Spleen (tissue), 11 donors: ENCODE data around the gene TMEM259. TPM values are rescaled to one million over a fixed set of nuclear protein-coding genes. Genes with fewer than 3 reads are reported as not detected.

Source experiments
- DNase-seq: peaks from one replicate; pipeline ENCODE4 v3.0.0-alpha.2; 2020
- H3K27ac ChIP-seq, 8 donors: fragments of 200-600 bp; sonication (generic) in 7 of 8; 1 replicate in 4 of 8; 2 replicates in 4 of 8; pipeline versions ENCODE4 v1.5.0 to v1.8.0; 2016 to 2021; ENCODE audit warnings: inconsistent platforms in 4 of 8, mild to moderate bottlenecking in 4 of 8, moderate library complexity in 1 of 8
- H3K27me3 ChIP-seq, 7 donors: fragments of 200-600 bp; sonication (generic) in 6 of 7; replicated peaks in 1 of 7; 1 replicate in 4 of 7; 2 replicates in 3 of 7; pipeline versions ENCODE4 v1.5.0 to v1.8.0; 2016 to 2021; ENCODE audit warnings: inconsistent platforms in 3 of 7, mild to moderate bottlenecking in 1 of 7
- H3K36me3 ChIP-seq, 6 donors: fragments of 200-600 bp; sonication (generic) in 5 of 6; 1 replicate in 4 of 6; 2 replicates in 2 of 6; pipeline versions ENCODE4 v1.5.0 to v1.8.0; 2016 to 2021; ENCODE audit warnings: inconsistent platforms in 2 of 6
- H3K4me1 ChIP-seq, 6 donors: fragments of 200-600 bp; sonication (generic) in 5 of 6; 1 replicate in 3 of 6; 2 replicates in 3 of 6; pipeline versions ENCODE4 v1.5.0 to v1.8.0; 2016 to 2021; ENCODE audit warnings: inconsistent platforms in 3 of 6
- H3K4me3 ChIP-seq, 8 donors: fragments of 200-600 bp; sonication (generic) in 7 of 8; 1 replicate in 4 of 8; 2 replicates in 4 of 8; pipeline versions ENCODE4 v1.5.0 to v1.8.0; 2016 to 2021; ENCODE audit warnings: inconsistent platforms in 4 of 8, mild to moderate bottlenecking in 4 of 8, moderate library complexity in 2 of 8
- H3K9me3 ChIP-seq, 8 donors: fragments of 200-600 bp; sonication (generic) in 7 of 8; 1 replicate in 4 of 8; 2 replicates in 4 of 8; pipeline versions ENCODE4 v1.5.0 to v1.8.0; 2016 to 2021; ENCODE audit warnings: inconsistent platforms in 4 of 8
- CTCF ChIP-seq, 11 experiments: fragments of 200-600 bp in 7 of 11; fragments of 450-650 bp in 4 of 11; sonication (generic) in 4 of 11; IDR thresholded peaks in 8 of 11; conservative IDR thresholded peaks in 3 of 11; 1 replicate in 7 of 11; 2 replicates in 4 of 11; pipeline versions ENCODE4 v1.4.0 to v1.8.0; 2016 to 2021; ENCODE audit warnings: antibody characterized with exemption in 11 of 11, inconsistent platforms in 4 of 11, mild to moderate bottlenecking in 1 of 11
- POLR2A ChIP-seq, 3 donors: fragments of 450-650 bp; IDR thresholded peaks; one replicate each; pipeline ENCODE4 v1.5.1; 2017; ENCODE audit warnings: antibody characterized with exemption in 3 of 3, mild to moderate bottlenecking in 1 of 3
- POLR2AphosphoS5 ChIP-seq, 3 donors: sonication (generic); formaldehyde crosslinking; IDR thresholded peaks; one replicate each; pipeline ENCODE4 v1.5.1; 2017; ENCODE audit warnings: antibody characterized with exemption in 3 of 3
- WGBS, 5 donors: extraction: QIAGEN DNeasy Blood & Tissue Kit in 3 of 5; methylation state at CpG; one replicate each; pipeline versions ENCODE4 v1.1.5 to v1.1.7; 2013 to 2018; 5-methylcytosine and 5-hydroxymethylcytosine counted together
- intact Hi-C: fragments of 100-400 bp; cut with DNase I; formaldehyde crosslinking; loops from one replicate; pipeline ENCODE4 v1.15.0; 2023; ENCODE audit warnings: low total_unique reads
- polyA plus RNA-seq, 3 donors: library from polyadenylated mRNA; stranded (reverse); fragments of 200-250 nt; gene quantifications; one replicate each; pipeline ENCODE4 v1.2.1, GENCODE V29; 2013
- total RNA-seq, 7 donors: library from RNA; depleted of rRNA in 3 of 7; stranded (reverse); fragments of >200 nt in 3 of 7; fragmentation: NEBNext Ultra II Directional in 4 of 7; extraction: Animal tissue kit (Norgen Biotek cat#: 25700) in 4 of 7; gene quantifications; one replicate each; pipeline versions ENCODE4 v1.1.0 to v1.2.1, GENCODE V29; 2016 to 2021
- donor health status: healthy with polysubstance abuse.
- donor health status: DM: no; HTN: no; CAD: no; lungs with moderate emphysema.
- donor health status: DM: no; HTN: no; CAD: no.
- donor health status: Bipolar disorder and iron deficiency.
- donor health status: healthy.
- donor health status: DM: no; HTN: no; CAD: no.
- donor health status: DM: yes; HTN: yes; CAD: no.

Gene TMEM259
- total and polyA plus RNA-seq, 10 donors = 172 to 560 (median 241) TPM

DNA sequence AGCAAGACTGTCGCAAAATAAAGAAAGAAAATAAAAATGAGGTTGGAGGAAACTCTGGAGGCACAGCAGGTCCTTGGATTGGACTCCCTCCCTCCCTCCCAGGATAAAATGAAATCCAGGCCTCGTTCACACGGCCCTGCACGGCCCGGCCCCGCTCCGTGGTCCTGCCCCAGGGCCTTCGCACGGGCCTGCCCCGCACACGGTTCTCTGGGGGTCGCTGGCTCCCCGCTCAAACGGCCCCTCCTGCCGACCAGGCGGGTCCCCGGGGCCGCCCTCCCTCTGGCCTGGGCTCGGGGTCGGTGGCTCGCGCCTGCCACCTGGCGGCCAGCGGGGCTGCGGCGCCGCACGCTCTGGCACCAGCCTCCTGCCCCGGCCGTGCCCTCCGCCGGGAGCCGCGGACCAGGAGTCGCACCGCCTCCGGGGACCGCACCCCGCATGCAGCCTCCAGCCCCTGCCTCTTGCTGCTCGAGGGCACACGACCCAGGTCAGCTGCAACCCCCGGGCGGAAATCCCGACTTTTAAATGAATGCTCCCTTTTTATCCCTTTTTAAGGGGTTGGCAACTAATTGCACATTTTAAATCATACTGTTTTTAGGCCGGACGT lies 38.3 kb downstream of the TMEM259 start:
- Histone ChIP-seq H3K36me3 (peaks cover 0 to 21% (median 11%) of the 10 kb centered on the region in 6 donors), H3K4me1 (peaks cover 16 to 47% (median 36%) of the 10 kb centered on the region in 6 donors), H3K27ac (peak overlapping the region in 6 of 8 donors; percentile 13 to 89 (median 41)), H3K27me3 (peaks cover 0 to 6% (median 0%) of the 10 kb centered on the region in 7 donors), H3K9me3 (no peaks in the 10 kb centered on the region), H3K4me3 (peak overlapping the region in 5 of 8 donors; percentile 15 to 51 (median 21))
- intact Hi-C loops = loop anchor here (2.0 to 10.0 kb wide), 3 partner anchors 58 to 198 kb away; no protein-coding TSS in a partner anchor
- 1 to 3% (median 2%) methylated on average over 41 to 46 of the region's 46 CpGs for WGBS, 5 donors
- peak; percentile 21 to 99 (median 93) for TF ChIP-seq CTCF (IDR thresholded peaks at IDR 0.05 in 8 of 11, conservative IDR thresholded peaks at IDR 0.05 in 3 of 11)
- TF ChIP-seq POLR2AphosphoS5 (IDR thresholded peaks at IDR 0.05) = peak; percentile 32 to 66 (median 58)
- no peak for TF ChIP-seq POLR2A (IDR thresholded peaks at IDR 0.05)
- peak; percentile 95 for DNase-seq

DNA sequence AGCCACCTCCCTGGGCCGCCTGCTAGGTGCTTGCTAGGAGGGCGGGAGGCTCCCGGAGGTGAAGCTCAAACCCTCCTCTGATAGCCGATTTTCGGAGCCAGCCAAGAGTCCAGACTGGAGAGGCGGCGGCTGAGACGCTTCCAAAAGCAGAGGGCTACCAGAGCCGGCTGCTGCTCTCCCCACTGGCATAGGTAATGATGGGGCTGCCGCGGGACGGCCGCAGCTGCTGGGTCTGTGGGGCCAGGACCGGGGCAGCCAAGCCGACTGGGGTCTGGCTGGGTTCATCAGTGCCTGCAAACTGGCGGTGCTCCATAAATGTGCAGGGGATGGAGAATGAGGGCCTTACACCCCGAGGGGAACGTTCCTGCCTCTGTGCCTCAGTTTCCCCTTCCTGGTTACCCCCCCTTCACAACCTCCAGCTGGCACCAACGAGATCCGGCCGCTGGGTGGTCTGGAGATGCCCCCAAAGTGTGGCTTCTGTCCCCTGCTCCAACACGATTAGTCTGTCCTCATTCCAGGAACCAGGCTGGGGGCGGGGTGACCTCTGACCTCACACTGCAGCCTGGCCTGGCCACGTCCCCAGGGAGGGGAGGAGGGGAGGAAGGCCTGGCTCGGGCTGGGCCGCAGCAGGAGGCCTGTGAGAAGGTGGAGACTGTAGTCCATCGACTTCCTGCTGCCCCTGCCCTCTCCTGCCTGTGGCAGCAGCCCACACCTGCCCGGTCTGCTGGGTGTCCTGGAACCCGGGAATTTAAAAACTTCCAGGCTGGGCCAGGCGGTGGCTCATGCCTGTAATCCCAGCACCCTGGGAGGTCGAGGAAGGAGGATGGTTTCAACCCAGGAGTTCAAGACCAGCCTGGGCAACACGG lies 40.6 kb downstream of the TMEM259 start:
- Histone ChIP-seq H3K27ac (no peak overlapping the region), H3K9me3 (no peaks in the 10 kb centered on the region), H3K4me1 (peaks cover 16 to 39% (median 31%) of the 10 kb centered on the region in 6 donors), H3K36me3 (no peaks in the 10 kb centered on the region), H3K4me3 (no peak overlapping the region), H3K27me3 (peaks cover 0 to 6% (median 0%) of the 10 kb centered on the region in 7 donors)
- no peak for DNase-seq
- WGBS, 5 donors = 57 to 65% (median 60%) methylated on average over 21 to 32 of the region's 32 CpGs
- no peak for TF ChIP-seq POLR2A (IDR thresholded peaks at IDR 0.05)
- no peak for TF ChIP-seq CTCF (IDR thresholded peaks at IDR 0.05 in 8 of 11, conservative IDR thresholded peaks at IDR 0.05 in 3 of 11)
- peak in 1 of 3 donors; percentile 50 for TF ChIP-seq POLR2AphosphoS5 (IDR thresholded peaks at IDR 0.05)
- intact Hi-C loops = loop anchor here (10.0 kb wide), 2 partner anchors 116 to 196 kb away; no protein-coding TSS in a partner anchor

- no peak for DNase-seq
- WGBS, 5 donors = 46 to 86% (median 72%) methylated on average over 13 to 19 of the region's 19 CpGs
- Histone ChIP-seq H3K4me3 (no peak overlapping the region), H3K4me1 (peaks cover 11 to 29% (median 22%) of the 10 kb centered on the region in 6 donors), H3K27ac (no peak overlapping the region), H3K36me3 (peaks cover 0 to 6% (median 0%) of the 10 kb centered on the region in 6 donors), H3K9me3 (no peaks in the 10 kb centered on the region), H3K27me3 (peaks cover 0 to 6% (median 0%) of the 10 kb centered on the region in 7 donors)
- intact Hi-C loops = no loop called here
- TF ChIP-seq POLR2AphosphoS5 (IDR thresholded peaks at IDR 0.05) (peak in 1 of 3 donors; percentile 39), CTCF (IDR thresholded peaks at IDR 0.05 in 8 of 11, conservative IDR thresholded peaks at IDR 0.05 in 3 of 11) (no peak)
Observed at GRCh38 chr19:979318-979741, 41.6 kb downstream of the TMEM259 start.
